Gastrocnemius medialis (tissue), 4 donors: ENCODE data around the gene EDEM3. TPM values are rescaled to one million over a fixed set of nuclear protein-coding genes. Genes with fewer than 3 reads are reported as not detected.
A peak's percentile ranks its signal among the peaks of the same experiment; 100 is the strongest.

Experiments
- ATAC-seq, 2 donors: fragments of 150-250 bp; one replicate each; pipeline ENCODE4 v1.9.1; 2016
- DNase-seq, 2 donors: peaks; one replicate each; pipeline ENCODE4 v3.0.0-alpha.2; 2019
- H3K27ac ChIP-seq, 4 donors: fragments of 200-600 bp; sonication (generic); 1 replicate in 1 of 4; 2 replicates in 3 of 4; pipeline ENCODE4 v1.5.1; 2016 to 2018; ENCODE audit warnings: mild to moderate bottlenecking in 2 of 4, moderate library complexity in 1 of 4
- H3K27me3 ChIP-seq, 3 donors: fragments of 200-600 bp; sonication (generic) in 2 of 3; 1 replicate in 1 of 3; 2 replicates in 2 of 3; pipeline versions ENCODE4 v1.5.1 to v1.6.0; 2016 to 2019; ENCODE audit warnings: mild to moderate bottlenecking in 1 of 3, moderate library complexity in 1 of 3
- H3K36me3 ChIP-seq, 2 donors: fragments of 200-600 bp; sonication (generic) in 1 of 2; one replicate each; pipeline ENCODE4 v1.5.1; 2017 to 2018
- H3K4me1 ChIP-seq, 2 donors: fragments of 200-600 bp; sonication (generic) in 1 of 2; one replicate each; pipeline ENCODE4 v1.5.1; 2016 to 2017; ENCODE audit warnings: mild to moderate bottlenecking in 2 of 2
- H3K4me3 ChIP-seq, 4 donors: fragments of 200-600 bp; sonication (generic) in 3 of 4; 1 replicate in 1 of 4; 2 replicates in 3 of 4; pipeline ENCODE4 v1.5.1; 2016 to 2019; ENCODE audit warnings: mild to moderate bottlenecking in 2 of 4
- H3K9me3 ChIP-seq, 3 donors: fragments of 200-600 bp; sonication (generic) in 2 of 3; 1 replicate in 1 of 3; 2 replicates in 2 of 3; pipeline ENCODE4 v1.5.1; 2016 to 2019
- CTCF ChIP-seq, 5 experiments: fragments of 450-650 bp in 3 of 5; fragments of 200-600 bp in 2 of 5; sonication (generic) in 2 of 5; IDR thresholded peaks in 4 of 5; conservative IDR thresholded peaks in 1 of 5; 1 replicate in 4 of 5; 2 replicates in 1 of 5; pipeline ENCODE4 v1.5.1; 2016 to 2019; ENCODE audit warnings: antibody characterized with exemption in 5 of 5, mild to moderate bottlenecking in 3 of 5, moderate library complexity in 3 of 5
- POLR2A ChIP-seq, 2 donors: fragments of 450-650 bp; IDR thresholded peaks; one replicate each; pipeline ENCODE4 v1.6.1; 2017; ENCODE audit warnings: antibody characterized with exemption in 2 of 2, mild to moderate bottlenecking in 2 of 2, moderate library complexity in 2 of 2
- in situ Hi-C, 4 donors: fragments of 200-750 bp; cut with MboI; loops; one replicate each; pipeline versions ENCODE4 v1.15.0 to v1.8.0; 2017; ENCODE audit warnings: low sequenced_read_pairs in 4 of 4
- intact Hi-C: fragments of 100-400 bp; cut with DNase I; formaldehyde crosslinking; loops from one replicate; pipeline ENCODE4 v1.15.1; 2023; ENCODE audit warnings: low total_unique reads
- total RNA-seq, 4 donors: library from RNA; depleted of rRNA; stranded (reverse); fragments of >200 nt; gene quantifications; one replicate each; pipeline versions ENCODE4 v1.1.0 to v1.2.3, GENCODE V29; 2016

The EDEM3 gene
- total RNA-seq, 4 donors from 2014 or later = 18.1 to 51.1 (median 31.9) TPM

DNA sequence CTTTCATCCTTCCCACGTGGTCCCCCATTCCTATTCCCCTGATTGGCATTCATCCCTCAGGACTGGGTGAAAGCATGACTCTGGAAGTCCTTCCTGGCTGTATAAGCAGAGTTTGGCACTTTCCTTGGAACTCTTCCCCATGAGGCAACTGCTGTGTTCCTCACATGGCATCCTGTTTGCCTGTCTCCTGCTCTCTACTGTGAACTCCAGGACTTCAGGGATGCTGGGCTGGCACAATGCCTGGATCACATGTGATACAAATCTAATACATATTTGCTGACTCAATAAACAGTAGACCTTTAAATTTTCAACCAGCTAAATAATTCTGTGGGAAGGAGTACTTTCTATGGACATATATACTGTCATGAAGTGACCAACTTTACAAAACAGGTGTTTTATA, 46.8 kb upstream of the EDEM3 start:
- ATAC-seq = peak; percentile 24 to 51
- TF ChIP-seq POLR2A (IDR thresholded peaks at IDR 0.05) = no peak
- TF ChIP-seq CTCF (IDR thresholded peaks at IDR 0.05 in 4 of 5, conservative IDR thresholded peaks at IDR 0.05 in 1 of 5) = no peak
- peaks cover 36 to 38% of the 10 kb centered on the region in 2 donors for H3K4me1 ChIP-seq
- no peaks in the 10 kb centered on the region for H3K36me3 ChIP-seq
- peak; percentile 61 to 67 for DNase-seq
- H3K9me3 ChIP-seq = no peaks in the 10 kb centered on the region
- in situ Hi-C loops (loop anchor here in 1 of 4 donors (10.0 kb wide), 1 partner anchor 47 kb away; the partner anchor contains the start of gene EDEM3), intact Hi-C loops (loop anchor here (5.0 kb wide), 2 partner anchors 246 to 356 kb away; partner anchors contain the start of genes RNF2, SWT1 and TRMT1L)
- no peaks in the 10 kb centered on the region for H3K27me3 ChIP-seq
- H3K4me3 ChIP-seq = no peak overlapping the region
- peak overlapping the region; percentile 79 to 90 (median 84) for H3K27ac ChIP-seq

- Histone ChIP-seq H3K27ac (peak overlapping the region; percentile 79 to 90 (median 84)), H3K4me1 (peaks cover 29 to 35% of the 10 kb centered on the region in 2 donors), H3K36me3 (peaks cover 0 to under 1% of the 10 kb centered on the region in 2 donors), H3K9me3 (no peaks in the 10 kb centered on the region), H3K4me3 (no peak overlapping the region), H3K27me3 (no peaks in the 10 kb centered on the region)
- ATAC-seq (peak; percentile 13 to 55), DNase-seq (peak; percentile 39 to 47)
- in situ Hi-C loops (loop anchor here in 1 of 4 donors (10.0 kb wide), 1 partner anchor 46 kb away; the partner anchor contains the start of gene EDEM3), intact Hi-C loops (loop anchor here (5.0 kb wide), 2 partner anchors 246 to 356 kb away; partner anchors contain the start of genes RNF2, SWT1 and TRMT1L)
- no peak for TF ChIP-seq CTCF (IDR thresholded peaks at IDR 0.05 in 4 of 5, conservative IDR thresholded peaks at IDR 0.05 in 1 of 5)
- peak in 1 of 2 donors; percentile 32 for TF ChIP-seq POLR2A (IDR thresholded peaks at IDR 0.05)
Measured at GRCh38 chr1:184800876-184801275, 46.2 kb upstream of the EDEM3 start.

DNA sequence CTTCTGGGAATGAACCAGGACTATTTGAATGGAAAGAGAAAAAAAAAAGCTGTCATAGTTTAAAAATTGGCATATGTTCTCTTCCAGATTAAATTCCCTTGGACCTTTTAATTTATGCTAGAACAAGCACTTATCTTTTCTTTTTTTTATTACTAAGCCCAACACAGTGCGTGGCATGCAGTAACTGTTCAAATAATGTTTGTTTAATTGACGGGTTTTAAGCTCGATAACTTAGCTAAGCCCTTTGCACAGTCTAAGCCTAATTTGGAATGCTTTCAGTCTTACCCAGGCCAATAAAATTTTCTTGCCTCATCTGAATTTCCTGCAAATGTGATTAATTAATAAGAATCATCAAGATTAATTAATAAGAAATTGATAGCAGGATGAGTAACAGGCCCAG, 39.3 kb upstream of the EDEM3 start:
- peaks cover 0 to 4% of the 10 kb centered on the region in 2 donors for H3K36me3 ChIP-seq

GRCh38 chr1:184792450-184792969, 37.9 kb upstream of the EDEM3 start:
- Histone ChIP-seq H3K36me3 (peaks cover 0 to 4% of the 10 kb centered on the region in 2 donors), H3K9me3 (no peaks in the 10 kb centered on the region), H3K27me3 (no peaks in the 10 kb centered on the region), H3K4me3 (peak overlapping the region in 2 of 4 donors; percentile 5 to 14), H3K4me1 (peaks cover 19 to 22% of the 10 kb centered on the region in 2 donors), H3K27ac (peak overlapping the region; percentile 83 to 91 (median 87))
- ATAC-seq (peak; percentile 97 to 99), DNase-seq (peak; percentile 87 to 94)
- no peak for TF ChIP-seq CTCF (IDR thresholded peaks at IDR 0.05 in 4 of 5, conservative IDR thresholded peaks at IDR 0.05 in 1 of 5)
- peak in 1 of 2 donors; percentile 42 for TF ChIP-seq POLR2A (IDR thresholded peaks at IDR 0.05)
- in situ Hi-C loops (no loop called here), intact Hi-C loops (loop anchor here (1.0 kb wide), 1 partner anchor 37 kb away; no protein-coding TSS in a partner anchor)

More for the DNA sequence above, 39.3 kb upstream of the EDEM3 start:
- TF ChIP-seq CTCF (IDR thresholded peaks at IDR 0.05 in 4 of 5, conservative IDR thresholded peaks at IDR 0.05 in 1 of 5) (no peak), POLR2A (IDR thresholded peaks at IDR 0.05) (no peak)
- DNase-seq (no peak), ATAC-seq (no peak)
- Histone ChIP-seq H3K9me3 (no peaks in the 10 kb centered on the region), H3K27ac (peak overlapping the region; percentile 83 to 91 (median 87)), H3K27me3 (no peaks in the 10 kb centered on the region), H3K4me3 (no peak overlapping the region), H3K4me1 (peaks cover 19 to 22% of the 10 kb centered on the region in 2 donors)
- intact Hi-C loops (no loop called here), in situ Hi-C loops (no loop called here)
